Fibroblast of pulmonary artery (primary cell): ENCODE data around the gene ENTPD2.
A peak's percentile ranks its signal among the peaks of the same experiment; 100 is the strongest.

Experiments
- DNase-seq: peaks from one replicate; pipeline ENCODE4 v3.0.0-alpha.2; 2010; ENCODE audit warnings: low read depth
- H3K4me3 ChIP-seq: replicated peaks from 2 replicates; pipeline ENCODE4 v1.5.1; 2011; ENCODE audit warnings: low read depth, mild to moderate bottlenecking, control low read depth, low read length, moderate library complexity
- CTCF ChIP-seq: IDR thresholded peaks from 2 replicates; pipeline ENCODE4 v1.5.1; 2011; ENCODE audit warnings: mild to moderate bottlenecking, control low read depth, low read length, inconsistent platforms; ENCODE audit errors: missing control alignments

The ENTPD2 gene

GRCh38 chr9:137073992-137074399 is 20.1 kb upstream of the ENTPD2 start:
- no peak for TF ChIP-seq CTCF
- H3K4me3 ChIP-seq: no peak overlapping the region

GRCh38 chr9:137071282-137071681 is 17.4 kb upstream of the ENTPD2 start:
- no peak overlapping the region for H3K4me3 ChIP-seq
- DNase-seq: no peak
- TF ChIP-seq CTCF: no peak

More at GRCh38 chr9:137073992-137074399, 20.1 kb upstream of the ENTPD2 start:
- DNase-seq: no peak

- H3K4me3 ChIP-seq: peak overlapping the region; percentile 36
- no peak for TF ChIP-seq CTCF
- no peak for DNase-seq
These were observed 17.0 kb upstream of the ENTPD2 start for GRCh38 chr9:137070906-137071275.

GRCh38 chr9:137070201-137070905 is 16.5 kb upstream of the ENTPD2 start, which contains the start of gene SAPCD2:
SAPCD2 (minus strand) TSS chr9:137070557; CDS start chr9:137070460, 97 bp downstream.
- no peak for TF ChIP-seq CTCF
- H3K4me3 ChIP-seq: peak within 1 kb of the TSS; percentile 36
- peak; percentile 81 for DNase-seq

GRCh38 chr9:137069508-137070091 is 15.7 kb upstream of the ENTPD2 start:
- no peak for DNase-seq
- H3K4me3 ChIP-seq: no peak overlapping the region
- TF ChIP-seq CTCF: no peak

- no peak for TF ChIP-seq CTCF
- no peak for DNase-seq
- no peak overlapping the region for H3K4me3 ChIP-seq
These were observed 15.0 kb upstream of the ENTPD2 start for GRCh38 chr9:137068539-137069507.
